Stimulated activated CD8-positive, alpha-beta memory T cell treated with anti-CD3 and anti-CD28 coated beads, Interleukin-2, amount 100 ng/mL, for 48 hours (primary cell): ENCODE measurements around the gene ACSL6.
"Not testable (repeated sequence)": the region's sequence is repeated elsewhere in the genome, so short reads cannot be mapped to it uniquely, and the experiment has no call there.

Source experiments
- DNase-seq, 2 donors: peaks; one replicate each; pipeline ENCODE4 v3.0.0-alpha.2; 2020; ENCODE audit warnings: low read depth in 2 of 2

ACSL6 gene

GRCh38 chr5:131942016-131942415, 69.4 kb downstream of the ACSL6 start:
- DNase-seq, result no peak

GRCh38 chr5:131939690-131940345, 71.6 kb downstream of the ACSL6 start:
- no peak for DNase-seq

- DNase-seq, result no peak
Observed at GRCh38 chr5:131932235-131932634, 79.2 kb downstream of the ACSL6 start.

GRCh38 chr5:131928957-131929356, 82.5 kb downstream of the ACSL6 start:
- DNase-seq, result no peak

GRCh38 chr5:131926168-131926567, 85.3 kb downstream of the ACSL6 start:
- no peak for DNase-seq

- DNase-seq, result no peak
Observed at GRCh38 chr5:131916481-131916880, 95.0 kb downstream of the ACSL6 start.

- no peak for DNase-seq
Observed at GRCh38 chr5:131914472-131914871, 97.0 kb downstream of the ACSL6 start.

GRCh38 chr5:131913603-131914002, 97.9 kb downstream of the ACSL6 start:
- no peak for DNase-seq

- no peak for DNase-seq
Observed at GRCh38 chr5:131906668-131907067, 104.8 kb downstream of the ACSL6 start.

GRCh38 chr5:131902266-131902665, 109.2 kb downstream of the ACSL6 start:
- not testable (repeated sequence) for DNase-seq
